Measurements from ENCODE around the gene MRTFB. TPM values are rescaled to one million over a fixed set of nuclear protein-coding genes. Genes with fewer than 3 reads are reported as not detected.

MRTFB gene
- total and polyA plus RNA-seq, 2 donors (not counting 3 experiments of a cell fraction or from before 2014, with no cell fraction given): 19.6 to 49.5 TPM

- peak overlapping the region; percentile 2 for H3K9ac ChIP-seq (replicated peaks; ENCODE audit: extremely low read depth, insufficient read depth, low read length)
- H2AFZ ChIP-seq (ENCODE audit: low read depth, low read length): no peak overlapping the region
- dilution Hi-C loops (cut with MboI; ENCODE audit: extremely low pct_ligation_motif_present, low sequenced_read_pairs): no loop called here
- BruUV-seq (replicated peaks): no TSS peak
- no peak overlapping the region for H3K4me3 ChIP-seq (replicated peaks in 1 of 3; ENCODE audit: insufficient read depth in 1 of 3, low read depth in 1 of 3, low read length in 3 of 3)
- H3K36me3 ChIP-seq (ENCODE audit: control insufficient read depth in 2 of 2, extremely low read depth in 1 of 2, insufficient read depth in 2 of 2, low read length in 2 of 2): no peaks in the 10 kb centered on the region
- FAIRE-seq (no peak), DNase-seq (ENCODE audit: low read depth, low spot score) (no peak)
- POLR2A ChIA-PET: interaction anchor here (0.8 to 1.7 kb wide), 3 partner anchors 11 to 123 kb away, joined by 3 to 29 read pairs (median 3); partner anchors contain the start of gene ERCC4
- H3K4me2 ChIP-seq (ENCODE audit: insufficient read depth, low read length): no peak overlapping the region
- no peaks in the 10 kb centered on the region for H3K9me1 ChIP-seq (replicated peaks; ENCODE audit: control insufficient read depth, extremely low read depth, insufficient read depth, low read length)
- H3K4me1 ChIP-seq (ENCODE audit: control insufficient read depth, extremely low read depth, insufficient read depth, low read length): peaks cover 21% of the 10 kb centered on the region
- CTCF ChIA-PET: interaction anchor here (0.7 to 2.0 kb wide), 8 partner anchors 12 to 143 kb away, joined by 3 to 22 read pairs (median 5); partner anchors contain the start of gene ERCC4
- peak overlapping the region; percentile 56 for H3K27ac ChIP-seq (ENCODE audit: insufficient read depth, low read depth, low read length)
- no peaks in the 10 kb centered on the region for H3K9me3 ChIP-seq (replicated peaks; ENCODE audit: control insufficient read depth, insufficient read depth, low read length)
- TF ChIP-seq JUN (IDR thresholded peaks at IDR 0.05; ENCODE audit: borderline replicate concordance, insufficient read depth, insufficient read length, low read depth) (no peak), MAX (IDR thresholded peaks at IDR 0.05; ENCODE audit: insufficient read depth, insufficient read length) (no peak), FOS (IDR thresholded peaks at IDR 0.05; ENCODE audit: borderline replicate concordance, insufficient read depth, low read length) (no peak), POLR2A (IDR thresholded peaks at IDR 0.05; ENCODE audit: low read depth, low read length) (no peak), CTCF (IDR thresholded peaks at IDR 0.05; ENCODE audit: extremely low read depth in 1 of 2, insufficient read depth in 1 of 2, low read depth in 1 of 2, low read length in 2 of 2) (no peak)
- H3K79me2 ChIP-seq (ENCODE audit: control insufficient read depth, insufficient read depth, low read length): no peaks in the 10 kb centered on the region
- no peaks in the 10 kb centered on the region for H4K20me1 ChIP-seq (replicated peaks; ENCODE audit: control insufficient read depth, extremely low read depth, insufficient read depth, low read length)
- intact Hi-C loops (cut with micrococcal nuclease): loop anchor here (2.0 kb wide), 1 partner anchor 26 kb away; no protein-coding TSS in a partner anchor
- no peaks in the 10 kb centered on the region for H3K27me3 ChIP-seq (ENCODE audit: control insufficient read depth in 2 of 2, insufficient read depth in 2 of 2, low read length in 2 of 2)
Measured at GRCh38 chr16:14043278-14043677, 27.8 kb upstream of the MRTFB start.

- FAIRE-seq: no peak
Measured at GRCh38 chr16:14043793-14044192, 27.3 kb upstream of the MRTFB start.

More at GRCh38 chr16:14043793-14044192, 27.3 kb upstream of the MRTFB start:
- dilution Hi-C loops (cut with MboI; ENCODE audit: extremely low pct_ligation_motif_present, low sequenced_read_pairs) (no loop called here), intact Hi-C loops (cut with micrococcal nuclease) (loop anchor here (2.0 kb wide), 1 partner anchor 27 kb away; no protein-coding TSS in a partner anchor)
- Histone ChIP-seq H2AFZ (ENCODE audit: low read depth, low read length) (no peak overlapping the region), H3K4me1 (ENCODE audit: control insufficient read depth, extremely low read depth, insufficient read depth, low read length) (peaks cover 21% of the 10 kb centered on the region), H3K27ac (ENCODE audit: insufficient read depth, low read depth, low read length) (peak overlapping the region; percentile 56), H3K27me3 (ENCODE audit: control insufficient read depth in 2 of 2, insufficient read depth in 2 of 2, low read length in 2 of 2) (no peaks in the 10 kb centered on the region), H3K79me2 (ENCODE audit: control insufficient read depth, insufficient read depth, low read length) (no peaks in the 10 kb centered on the region), H3K9me3 (replicated peaks; ENCODE audit: control insufficient read depth, insufficient read depth, low read length) (no peaks in the 10 kb centered on the region), H4K20me1 (replicated peaks; ENCODE audit: control insufficient read depth, extremely low read depth, insufficient read depth, low read length) (no peaks in the 10 kb centered on the region), H3K9ac (replicated peaks; ENCODE audit: extremely low read depth, insufficient read depth, low read length) (no peak overlapping the region), H3K4me3 (replicated peaks in 1 of 3; ENCODE audit: insufficient read depth in 1 of 3, low read depth in 1 of 3, low read length in 3 of 3) (no peak overlapping the region), H3K9me1 (replicated peaks; ENCODE audit: control insufficient read depth, extremely low read depth, insufficient read depth, low read length) (no peaks in the 10 kb centered on the region), H3K4me2 (ENCODE audit: insufficient read depth, low read length) (no peak overlapping the region), H3K36me3 (ENCODE audit: control insufficient read depth in 2 of 2, extremely low read depth in 1 of 2, insufficient read depth in 2 of 2, low read length in 2 of 2) (no peaks in the 10 kb centered on the region)
- no TSS peak for BruUV-seq (replicated peaks)
- POLR2A ChIA-PET: no interaction called here
- no peak for DNase-seq (ENCODE audit: low read depth, low spot score)
- CTCF ChIA-PET: interaction anchor here (1.0 to 2.0 kb wide), 3 partner anchors 120 to 143 kb away, joined by 3 to 8 read pairs (median 6); partner anchors contain the start of gene ERCC4
- no peak for TF ChIP-seq JUN (IDR thresholded peaks at IDR 0.05; ENCODE audit: borderline replicate concordance, insufficient read depth, insufficient read length, low read depth)
- TF ChIP-seq FOS (IDR thresholded peaks at IDR 0.05; ENCODE audit: borderline replicate concordance, insufficient read depth, low read length): no peak
- no peak for TF ChIP-seq MAX (IDR thresholded peaks at IDR 0.05; ENCODE audit: insufficient read depth, insufficient read length)

Data from endothelial cell of umbilical vein (primary cell).